GM06990 (cell line): Measurements from ENCODE around the gene METTL25.

Source experiments
- DNase-seq: peaks from one replicate; pipeline ENCODE4 v3.0.0-alpha.2; 2011; ENCODE audit not compliant: insufficient read length; ENCODE audit errors: extremely low read depth
- H3K27me3 ChIP-seq: replicated peaks from 2 replicates; pipeline ENCODE4 v1.6.0; 2011; ENCODE audit warnings: low read length; ENCODE audit not compliant: control insufficient read depth, insufficient read depth
- H3K36me3 ChIP-seq: 2 replicates; pipeline ENCODE4 v1.5.1; 2011; ENCODE audit warnings: low read length; ENCODE audit not compliant: control insufficient read depth, insufficient read depth
- H3K4me3 ChIP-seq: replicated peaks from 2 replicates; pipeline ENCODE4 v1.5.1; 2011; ENCODE audit warnings: low read depth, mild to moderate bottlenecking, control low read depth, low read length
- CTCF ChIP-seq: IDR thresholded peaks from 2 replicates; pipeline ENCODE4 v1.5.1; 2011; ENCODE audit warnings: low read length, control low read depth, mild to moderate bottlenecking, inconsistent platforms; ENCODE audit not compliant: insufficient read depth, poor library complexity, severe bottlenecking

Gene METTL25, protein sequence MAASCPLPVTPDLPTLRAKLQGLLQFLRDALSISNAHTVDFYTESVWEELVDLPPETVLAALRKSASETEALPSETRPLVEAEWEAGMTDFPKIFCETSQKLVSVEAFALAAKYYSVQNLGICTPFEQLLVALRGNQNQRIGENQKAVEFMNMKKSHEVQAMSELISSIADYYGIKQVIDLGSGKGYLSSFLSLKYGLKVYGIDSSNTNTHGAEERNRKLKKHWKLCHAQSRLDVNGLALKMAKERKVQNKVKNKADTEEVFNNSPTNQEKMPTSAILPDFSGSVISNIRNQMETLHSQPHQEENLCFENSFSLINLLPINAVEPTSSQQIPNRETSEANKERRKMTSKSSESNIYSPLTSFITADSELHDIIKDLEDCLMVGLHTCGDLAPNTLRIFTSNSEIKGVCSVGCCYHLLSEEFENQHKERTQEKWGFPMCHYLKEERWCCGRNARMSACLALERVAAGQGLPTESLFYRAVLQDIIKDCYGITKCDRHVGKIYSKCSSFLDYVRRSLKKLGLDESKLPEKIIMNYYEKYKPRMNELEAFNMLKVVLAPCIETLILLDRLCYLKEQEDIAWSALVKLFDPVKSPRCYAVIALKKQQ

DNA sequence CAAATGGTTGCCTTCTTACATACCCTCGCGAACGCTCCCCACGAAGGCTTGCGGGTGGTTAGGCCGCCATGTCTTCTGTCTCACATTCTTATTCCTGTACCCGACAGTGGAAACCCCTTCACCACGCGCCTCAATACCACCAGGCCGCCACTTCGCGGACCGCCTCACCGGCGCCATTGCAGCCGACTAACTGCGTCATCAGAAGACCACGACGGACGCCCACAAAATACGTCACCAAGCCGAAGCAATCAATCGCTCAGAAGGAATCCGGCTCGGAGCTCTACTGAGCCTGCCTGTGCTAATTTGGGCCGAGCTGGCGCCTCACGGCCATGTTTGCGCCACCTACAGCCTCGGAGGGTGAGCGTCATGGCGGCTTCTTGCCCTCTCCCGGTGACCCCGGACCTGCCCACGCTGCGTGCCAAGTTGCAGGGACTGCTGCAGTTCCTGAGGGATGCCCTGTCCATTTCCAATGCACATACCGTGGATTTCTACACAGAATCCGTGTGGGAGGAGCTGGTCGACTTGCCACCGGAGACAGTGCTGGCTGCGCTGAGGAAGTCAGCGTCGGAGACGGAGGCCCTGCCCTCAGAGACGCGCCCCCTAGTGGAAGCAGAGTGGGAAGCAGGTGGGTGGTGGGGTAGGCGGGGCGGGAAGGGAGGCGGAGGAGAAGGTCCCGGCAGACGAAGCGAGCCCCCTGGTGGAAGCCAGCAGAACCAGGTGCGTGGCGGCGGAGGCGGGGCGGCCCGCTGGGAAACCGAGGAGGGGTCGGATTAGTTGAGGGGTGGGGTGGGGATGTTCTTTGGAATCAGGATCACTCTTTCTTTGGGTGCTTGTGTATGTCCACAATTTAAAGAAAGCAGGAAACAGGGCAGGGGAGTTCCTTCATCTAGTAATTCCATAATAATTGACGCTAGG, at the start of gene METTL25, which contains the start of gene CCDC59:
Gene METTL25 (plus strand): TSS at position 330 of the 915 bp plus-strand sequence. CDS start 37 bp downstream, at position 367.
Gene CCDC59 (minus strand): TSS at position 188 of the 915 bp plus-strand sequence. CDS start 11 bp downstream, at position 177.
- Histone ChIP-seq H3K27me3 (no peaks in the 10 kb centered on the region), H3K4me3 (peak within 1 kb of the TSS; percentile 97), H3K36me3 (no peaks in the 10 kb centered on the region; the same call in 1 of the 2 replicates)
- TF ChIP-seq CTCF: peak; percentile 97
- peak; percentile 95 for DNase-seq

- DNase-seq: no peak
- Histone ChIP-seq H3K27me3 (no peaks in the 10 kb centered on the region), H3K36me3 (no peaks in the 10 kb centered on the region), H3K4me3 (no peak overlapping the region)
- TF ChIP-seq CTCF: no peak
Observed at GRCh38 chr12:82314406-82314892, 43.9 kb upstream of the METTL25 start.

DNA sequence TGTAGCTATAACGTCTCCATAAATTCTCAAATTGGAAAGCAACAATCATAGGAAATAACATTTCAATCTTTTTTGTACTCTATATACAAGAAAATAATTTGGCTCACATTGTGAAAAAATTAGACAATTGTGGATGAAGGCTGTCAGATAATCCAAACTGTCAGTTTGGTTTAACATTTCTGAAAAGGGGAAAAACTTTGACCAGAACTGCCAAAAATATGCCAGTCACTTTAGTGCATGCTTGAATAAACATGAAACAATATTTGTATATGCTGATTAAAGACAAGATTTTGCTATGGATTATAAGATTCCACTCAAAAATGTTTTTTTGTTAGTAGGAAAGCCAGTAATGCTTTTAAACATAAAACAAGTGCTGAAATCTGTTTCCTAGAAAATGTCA, 39.1 kb upstream of the METTL25 start:
- Histone ChIP-seq H3K27me3 (no peaks in the 10 kb centered on the region), H3K36me3 (no peaks in the 10 kb centered on the region)

GRCh38 chr12:82325540-82326336, 32.6 kb upstream of the METTL25 start:
- Histone ChIP-seq H3K4me3 (no peak overlapping the region), H3K27me3 (no peaks in the 10 kb centered on the region), H3K36me3 (no peaks in the 10 kb centered on the region)
- no peak for TF ChIP-seq CTCF
- no peak for DNase-seq

More for the DNA sequence above, 39.1 kb upstream of the METTL25 start:
- no peak overlapping the region for H3K4me3 ChIP-seq
- no peak for DNase-seq
- TF ChIP-seq CTCF: no peak
